Fibroblast of mammary gland (primary cell): ENCODE results near the gene NABP1.

Source experiments
- DNase-seq: peaks from one replicate; pipeline ENCODE4 v3.0.0-alpha.2; 2010; ENCODE audit warnings: low read depth
- H3K4me3 ChIP-seq: 2 replicates; pipeline ENCODE4 v1.5.1; 2011; ENCODE audit warnings: low read depth, mild to moderate bottlenecking, low read length, moderate library complexity; ENCODE audit not compliant: control insufficient read depth
- CTCF ChIP-seq: conservative IDR thresholded peaks from 2 replicates; pipeline ENCODE4 v1.5.1; 2011; ENCODE audit warnings: low read depth, low read length, inconsistent platforms; ENCODE audit not compliant: control insufficient read depth, insufficient read depth

Gene NABP1

DNA sequence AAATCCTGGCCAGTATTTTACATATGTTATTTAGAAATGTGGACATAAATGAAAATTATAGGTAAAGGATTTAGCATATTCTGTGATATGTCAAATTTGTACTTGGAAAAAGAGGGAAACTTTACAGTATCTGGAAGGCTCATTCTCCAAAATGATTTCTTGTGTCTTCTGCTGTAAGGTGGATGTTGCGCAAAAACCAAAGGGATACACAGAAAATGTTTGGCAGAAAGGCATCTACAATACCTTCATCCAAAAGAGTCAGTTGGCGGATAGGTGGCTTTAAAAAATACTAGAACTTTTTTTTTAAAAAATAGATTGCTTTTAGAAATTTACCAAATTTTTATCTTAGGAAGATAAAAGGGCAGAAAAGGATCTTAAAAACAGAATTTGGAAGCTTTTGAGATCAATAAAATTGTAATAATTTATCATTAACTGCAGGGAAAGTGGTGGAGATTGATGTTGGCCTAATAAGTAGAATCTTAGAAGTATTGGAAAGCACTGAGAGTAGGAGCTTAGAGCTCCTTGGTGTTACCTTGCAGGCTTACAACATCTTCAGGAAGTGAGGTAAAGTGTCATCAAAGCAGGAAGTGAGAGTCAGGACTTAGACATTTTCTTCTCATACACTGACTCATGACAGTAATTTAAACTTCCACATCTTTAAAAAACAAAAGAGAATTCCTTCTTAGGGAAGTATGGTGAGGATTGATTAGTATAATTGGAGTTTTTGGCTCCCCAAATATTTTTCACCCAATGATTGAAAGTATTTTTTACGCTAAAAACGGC, 2.1 kb downstream of the NABP1 start:
- peak; percentile 84 for DNase-seq
- no peak for TF ChIP-seq CTCF
- H3K4me3 ChIP-seq = peak overlapping the region; percentile 76

DNA sequence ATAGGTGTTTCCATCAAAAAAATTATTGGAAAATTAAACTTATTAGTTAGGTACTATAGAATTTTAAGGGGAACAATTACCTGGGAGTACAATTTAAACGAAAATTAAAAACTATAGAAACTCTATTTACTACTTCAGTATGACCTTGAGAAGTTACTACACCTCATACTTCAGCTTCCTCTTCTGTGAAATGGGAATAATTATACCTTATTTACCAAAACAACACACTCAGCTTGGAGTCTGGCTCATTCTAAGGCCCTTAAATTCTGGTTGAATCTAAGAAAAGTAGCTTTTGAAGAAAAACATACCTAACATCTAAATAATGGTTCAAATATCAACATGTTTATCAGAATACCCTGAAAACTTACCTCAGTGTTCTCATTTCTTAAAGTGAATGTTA, 2.7 kb downstream of the NABP1 start:
- peak overlapping the region; percentile 76 for H3K4me3 ChIP-seq
- DNase-seq = no peak
- TF ChIP-seq CTCF = no peak

DNA sequence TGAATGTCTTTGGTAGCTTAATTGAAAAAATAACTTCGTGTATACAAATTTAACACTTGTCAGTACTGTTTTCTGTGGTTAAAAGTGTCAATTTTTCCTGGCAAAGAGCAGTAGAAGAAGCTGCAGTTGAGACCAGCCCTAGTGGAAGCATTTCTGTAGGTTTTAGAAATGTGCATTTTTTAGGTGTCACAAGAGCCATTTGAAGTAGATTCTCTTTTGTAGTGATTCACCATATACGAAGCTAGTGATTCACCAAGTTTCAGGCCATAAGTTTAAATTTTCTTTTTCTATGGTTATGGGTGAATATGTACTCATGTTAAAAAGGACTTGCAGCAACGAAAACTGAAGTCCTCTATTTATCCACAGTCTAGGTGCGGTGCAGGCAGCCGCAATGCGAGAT, 4.2 kb downstream of the NABP1 start:
- no peak for TF ChIP-seq CTCF
- DNase-seq = peak; percentile 59
- H3K4me3 ChIP-seq = peak overlapping the region; percentile 76

- TF ChIP-seq CTCF = no peak
- H3K4me3 ChIP-seq = no peak overlapping the region
- no peak for DNase-seq
Observed at GRCh38 chr2:191686066-191686465, 8.1 kb downstream of the NABP1 start.

DNA sequence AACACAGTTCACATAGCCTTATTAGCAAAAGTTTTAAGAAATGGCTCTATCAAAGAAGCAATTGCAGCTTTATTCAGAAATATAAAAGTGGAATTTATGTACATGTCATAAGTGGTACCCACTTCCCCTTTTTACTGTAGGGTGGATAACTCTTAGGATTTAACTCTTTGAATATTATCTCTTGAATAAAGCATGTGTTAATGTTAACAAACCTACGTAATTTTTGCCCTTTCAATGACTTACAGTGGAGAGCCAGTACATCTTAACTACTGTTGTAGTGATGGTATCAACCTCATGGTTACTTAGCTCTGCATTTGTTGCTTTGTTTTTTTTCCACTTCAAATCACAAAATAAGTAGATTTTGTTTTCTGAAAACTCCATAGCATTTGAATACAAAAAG, 8.8 kb downstream of the NABP1 start:
- no peak for DNase-seq
- TF ChIP-seq CTCF = no peak
- H3K4me3 ChIP-seq = no peak overlapping the region

- no peak overlapping the region for H3K4me3 ChIP-seq
- TF ChIP-seq CTCF = no peak
- no peak for DNase-seq
Observed at GRCh38 chr2:191687867-191688266, 9.9 kb downstream of the NABP1 start.

GRCh38 chr2:191688934-191689695, 11.2 kb downstream of the NABP1 start:
- DNase-seq = peak; percentile 78
- no peak overlapping the region for H3K4me3 ChIP-seq
- TF ChIP-seq CTCF = no peak
